HUES48 (cell line): Measurements from ENCODE around the gene ANO2.
"Not testable (repeated sequence)": the region's sequence is repeated elsewhere in the genome, so short reads cannot be mapped to it uniquely, and the experiment has no call there.

Experiments used
- H3K27ac ChIP-seq: one replicate; pipeline ENCODE4 v1.7.0; 2013; ENCODE audit warnings: low read depth, low read length, inconsistent platforms
- H3K27me3 ChIP-seq: 2 replicates; pipeline ENCODE4 v1.6.1; 2013; ENCODE audit warnings: mild to moderate bottlenecking, low read length; ENCODE audit not compliant: control insufficient read depth, insufficient read depth
- H3K36me3 ChIP-seq: 2 replicates; pipeline ENCODE4 v1.6.1; 2013; ENCODE audit warnings: low read length; ENCODE audit not compliant: control insufficient read depth, insufficient read depth
- H3K4me1 ChIP-seq: 2 replicates; pipeline ENCODE4 v1.6.1; 2013; ENCODE audit warnings: mild to moderate bottlenecking, low read length; ENCODE audit not compliant: control insufficient read depth, insufficient read depth
- H3K4me3 ChIP-seq: 2 replicates; pipeline ENCODE4 v1.5.1; 2013; ENCODE audit warnings: mild to moderate bottlenecking, low read depth, low read length
- H3K9ac ChIP-seq: 2 replicates; pipeline ENCODE4 v1.6.1; 2013; ENCODE audit warnings: mild to moderate bottlenecking, low read depth, low read length, moderate library complexity
- H3K9me3 ChIP-seq: 2 replicates; pipeline ENCODE4 v1.6.1; 2013; ENCODE audit warnings: low read length; ENCODE audit not compliant: control insufficient read depth, insufficient read depth

Gene ANO2

DNA sequence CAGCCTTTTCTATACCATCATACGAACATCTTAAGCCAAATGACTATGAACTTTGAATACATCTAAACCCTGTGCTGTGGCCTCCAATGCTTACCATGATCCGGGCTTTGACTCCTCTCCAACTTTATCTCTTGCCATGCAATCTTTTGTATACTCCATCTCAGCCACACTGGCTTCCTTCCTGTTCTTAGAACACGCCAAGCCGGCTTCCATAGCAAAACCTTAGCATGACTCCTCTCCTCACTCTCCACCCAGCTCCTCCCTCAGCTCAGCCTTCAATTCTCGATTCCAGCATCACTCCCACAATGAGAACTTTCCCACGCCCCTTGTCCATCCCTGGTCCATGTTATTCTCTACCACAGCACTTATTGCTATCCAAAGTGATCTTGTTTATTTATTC lies 284.8 kb downstream of the ANO2 start:
- Histone ChIP-seq H3K36me3 (no peaks in the 10 kb centered on the region), H3K9ac (no peak overlapping the region), H3K4me3 (no peak overlapping the region), H3K9me3 (no peaks in the 10 kb centered on the region), H3K27me3 (no peaks in the 10 kb centered on the region), H3K4me1 (no peaks in the 10 kb centered on the region), H3K27ac (no peak overlapping the region)

DNA sequence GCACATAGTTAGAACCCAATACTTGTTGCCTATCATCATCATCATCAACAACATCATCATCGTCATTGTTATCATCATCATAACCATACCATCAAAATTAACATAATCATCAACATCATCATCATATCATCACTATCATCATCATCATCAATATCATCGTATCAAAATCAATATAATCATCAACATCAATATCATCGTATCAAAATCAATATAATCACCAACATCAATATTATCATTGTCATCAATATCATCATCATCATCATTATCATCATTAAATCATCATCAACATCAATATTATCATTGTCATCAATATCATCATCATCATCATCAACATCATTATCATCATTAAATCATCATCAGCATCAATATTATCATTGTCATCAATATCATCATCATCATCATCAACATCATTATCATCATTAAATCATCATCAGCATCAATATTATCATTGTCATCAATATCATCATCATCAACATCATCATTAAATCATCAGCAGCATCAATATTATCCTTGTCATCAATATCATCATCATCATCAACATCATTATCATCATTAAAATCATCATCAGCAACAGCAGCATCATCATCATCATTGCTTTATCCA lies 286.6 kb downstream of the ANO2 start:
- not testable (repeated sequence) for H3K9me3 ChIP-seq, H3K4me1 ChIP-seq, H3K27me3 ChIP-seq, H3K36me3 ChIP-seq, H3K4me3 ChIP-seq, H3K27ac ChIP-seq, H3K9ac ChIP-seq

GRCh38 chr12:5656836-5657235 lies 288.2 kb downstream of the ANO2 start:
- no peak overlapping the region for H3K27ac ChIP-seq
- no peaks in the 10 kb centered on the region for H3K27me3 ChIP-seq
- H3K4me1 ChIP-seq, result no peaks in the 10 kb centered on the region
- H3K9me3 ChIP-seq, result no peaks in the 10 kb centered on the region
- no peaks in the 10 kb centered on the region for H3K36me3 ChIP-seq
- no peak overlapping the region for H3K4me3 ChIP-seq
- no peak overlapping the region for H3K9ac ChIP-seq

DNA sequence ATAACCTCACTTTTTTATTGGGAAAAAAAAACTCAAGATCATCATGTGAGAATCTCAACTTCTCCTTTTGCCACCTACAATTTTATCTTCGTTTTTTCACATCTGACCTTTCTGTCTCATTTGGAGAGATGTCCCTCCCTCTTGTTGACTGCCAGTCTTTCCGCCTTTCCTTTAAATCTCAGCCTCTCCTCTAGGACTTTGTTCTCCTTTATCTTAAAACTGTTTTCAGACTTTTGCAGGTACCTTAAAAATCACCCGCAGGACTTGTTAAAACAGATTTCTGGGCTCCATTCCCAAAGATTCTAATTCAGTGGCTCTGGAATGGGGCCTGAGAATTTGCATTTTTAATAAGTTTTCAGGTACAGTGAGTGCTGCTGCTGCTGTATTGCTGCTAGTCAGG lies 289.9 kb downstream of the ANO2 start:
- H3K9ac ChIP-seq, result no peak overlapping the region
- H3K4me1 ChIP-seq, result no peaks in the 10 kb centered on the region
- no peaks in the 10 kb centered on the region for H3K27me3 ChIP-seq
- no peaks in the 10 kb centered on the region for H3K36me3 ChIP-seq
- H3K4me3 ChIP-seq, result no peak overlapping the region
- no peaks in the 10 kb centered on the region for H3K9me3 ChIP-seq
- no peak overlapping the region for H3K27ac ChIP-seq

DNA sequence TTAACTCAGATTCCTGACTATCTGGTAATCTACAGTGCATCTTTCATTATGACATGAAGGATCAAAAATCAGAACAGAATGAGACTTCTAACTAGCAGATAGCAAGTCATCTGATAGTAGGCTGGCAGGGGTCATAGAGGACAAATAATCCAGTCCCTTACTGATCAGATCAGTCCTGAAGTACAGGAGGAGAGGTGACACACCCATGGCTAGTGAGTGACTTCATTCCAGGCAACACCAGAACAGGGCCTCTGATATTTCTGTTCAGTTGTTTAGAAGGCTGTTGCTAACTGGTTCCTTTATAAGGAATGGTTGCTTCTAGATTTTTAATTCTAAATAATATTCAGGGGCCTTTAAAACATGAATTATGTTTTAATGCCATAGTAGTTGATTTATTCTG lies 291.0 kb downstream of the ANO2 start:
- Histone ChIP-seq H3K27ac (no peak overlapping the region), H3K27me3 (no peaks in the 10 kb centered on the region), H3K36me3 (no peaks in the 10 kb centered on the region), H3K9me3 (no peaks in the 10 kb centered on the region), H3K9ac (no peak overlapping the region), H3K4me3 (no peak overlapping the region), H3K4me1 (0 out of 2 replicates have a peak, but pooled peaks cover 1% of the 10 kb centered on the region)

- H3K9me3 ChIP-seq, result no peaks in the 10 kb centered on the region
- no peak overlapping the region for H3K9ac ChIP-seq
- peaks cover 10% of the 10 kb centered on the region for H3K4me1 ChIP-seq
- no peaks in the 10 kb centered on the region for H3K36me3 ChIP-seq
- H3K27me3 ChIP-seq, result 0 out of 2 replicates have a peak, but pooled peaks cover 2% of the 10 kb centered on the region
- no peak overlapping the region for H3K27ac ChIP-seq
- H3K4me3 ChIP-seq, result no peak overlapping the region
These were observed 294.1 kb downstream of the ANO2 start for GRCh38 chr12:5650829-5651461.

DNA sequence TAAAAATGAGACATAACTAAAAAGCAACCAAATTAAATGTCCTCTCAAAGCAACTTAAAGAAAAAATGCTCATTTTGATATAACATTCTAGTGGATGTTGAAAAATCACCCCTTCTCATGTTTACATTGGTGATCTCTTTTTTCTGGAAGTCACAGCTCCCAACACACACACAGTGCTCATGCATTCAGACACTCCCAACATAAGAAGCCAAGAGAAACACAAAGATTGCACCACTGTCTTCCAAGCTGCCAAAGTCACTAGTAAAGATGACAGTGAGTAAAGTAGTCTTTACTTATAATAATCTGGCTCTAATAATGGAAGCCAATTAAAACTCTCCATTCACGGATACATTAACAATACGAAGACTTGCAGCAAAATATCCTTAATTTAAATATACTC lies 294.8 kb downstream of the ANO2 start:
- Histone ChIP-seq H3K27me3 (0 out of 2 replicates have a peak, but pooled peaks cover 2% of the 10 kb centered on the region), H3K36me3 (no peaks in the 10 kb centered on the region), H3K9me3 (no peaks in the 10 kb centered on the region), H3K4me1 (peaks cover 10% of the 10 kb centered on the region), H3K4me3 (no peak overlapping the region), H3K27ac (no peak overlapping the region), H3K9ac (no peak overlapping the region)

- Histone ChIP-seq H3K27ac (no peak overlapping the region), H3K4me1 (peaks cover 10% of the 10 kb centered on the region), H3K9ac (no peak overlapping the region), H3K27me3 (0 out of 2 replicates have a peak, but pooled peaks cover 2% of the 10 kb centered on the region), H3K4me3 (no peak overlapping the region), H3K9me3 (no peaks in the 10 kb centered on the region), H3K36me3 (no peaks in the 10 kb centered on the region)
These were observed 296.2 kb downstream of the ANO2 start for GRCh38 chr12:5648692-5649359.

GRCh38 chr12:5643266-5643665 lies 301.8 kb downstream of the ANO2 start:
- no peak overlapping the region for H3K4me3 ChIP-seq
- H3K4me1 ChIP-seq, result peaks cover 2% of the 10 kb centered on the region
- H3K9me3 ChIP-seq, result no peaks in the 10 kb centered on the region
- H3K27ac ChIP-seq, result no peak overlapping the region
- H3K27me3 ChIP-seq, result 0 out of 2 replicates have a peak, but pooled peaks cover 2% of the 10 kb centered on the region
- H3K9ac ChIP-seq, result no peak overlapping the region
- H3K36me3 ChIP-seq, result no peaks in the 10 kb centered on the region

DNA sequence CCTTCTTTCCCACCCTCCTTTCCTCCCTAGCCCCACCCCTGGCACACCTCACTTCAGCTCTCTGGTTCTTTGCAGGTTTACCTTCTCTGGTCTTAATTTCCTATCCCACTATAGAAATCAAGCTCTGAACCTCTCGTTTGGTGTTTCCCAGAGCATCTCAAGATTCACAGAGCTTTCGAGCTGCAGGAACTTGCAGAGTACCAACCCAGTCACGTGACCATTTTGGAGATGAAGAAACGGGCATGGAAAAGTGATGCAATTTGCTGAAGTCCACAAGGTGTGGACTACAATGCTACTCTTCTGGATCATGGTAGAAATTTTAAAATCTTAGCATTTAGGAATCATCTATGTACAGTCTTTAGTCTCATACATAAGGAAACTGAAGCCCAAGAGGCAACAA lies 307.4 kb downstream of the ANO2 start:
- no peaks in the 10 kb centered on the region for H3K27me3 ChIP-seq
- H3K4me1 ChIP-seq, result no peaks in the 10 kb centered on the region
- H3K9ac ChIP-seq, result no peak overlapping the region
- no peak overlapping the region for H3K4me3 ChIP-seq
- H3K27ac ChIP-seq, result no peak overlapping the region
- no peaks in the 10 kb centered on the region for H3K9me3 ChIP-seq
- no peaks in the 10 kb centered on the region for H3K36me3 ChIP-seq

DNA sequence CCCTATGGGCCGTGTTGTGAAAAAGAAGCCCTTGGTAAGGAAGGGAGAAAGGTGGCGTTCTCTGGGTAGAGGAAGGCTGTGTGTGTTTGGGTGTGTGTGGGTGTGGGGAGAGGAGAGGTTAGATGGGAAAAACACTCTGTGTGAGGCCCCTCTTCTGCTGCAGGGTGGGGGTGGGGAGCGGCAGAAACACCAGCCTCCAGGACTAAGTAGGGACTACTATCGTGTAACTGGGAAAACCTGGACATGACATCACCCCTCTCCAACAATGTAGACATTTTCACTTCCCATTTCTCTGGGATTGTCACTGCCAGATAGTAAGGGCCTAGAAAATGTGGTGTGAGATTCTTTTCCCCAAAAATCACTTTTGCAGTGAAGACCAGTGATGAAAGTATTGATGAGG lies 308.2 kb downstream of the ANO2 start:
- no peaks in the 10 kb centered on the region for H3K36me3 ChIP-seq
- H3K27me3 ChIP-seq, result no peaks in the 10 kb centered on the region
- H3K4me3 ChIP-seq, result no peak overlapping the region

More for the DNA sequence above, 308.2 kb downstream of the ANO2 start:
- no peaks in the 10 kb centered on the region for H3K4me1 ChIP-seq
- H3K9me3 ChIP-seq, result no peaks in the 10 kb centered on the region
- H3K9ac ChIP-seq, result no peak overlapping the region
- H3K27ac ChIP-seq, result no peak overlapping the region
